ENCODE data around the gene NUDT19. TPM values are rescaled to one million over a fixed set of nuclear protein-coding genes. Genes with fewer than 3 reads are reported as not detected.

NUDT19 gene
- polyA plus RNA-seq, 1 donor (not counting 4 experiments of a cell fraction or from before 2014, with no cell fraction given), result 12.2 TPM

- Histone ChIP-seq H3K4me2 (ENCODE audit: control insufficient read depth, extremely low read depth, insufficient read depth, low read depth, low read length) (no peak overlapping the region), H3K9ac (ENCODE audit: control insufficient read depth, extremely low read depth, insufficient read depth, low read length) (no peak overlapping the region), H3K36me3 (ENCODE audit: control insufficient read depth in 2 of 2, extremely low read depth in 1 of 2, insufficient read depth in 2 of 2, low read length in 2 of 2) (no peaks in the 10 kb centered on the region), H4K20me1 (ENCODE audit: control insufficient read depth, extremely low read depth, insufficient read depth, low read length) (no peaks in the 10 kb centered on the region), H3K79me2 (ENCODE audit: control insufficient read depth, insufficient read depth, low read length) (no peaks in the 10 kb centered on the region), H3K4me1 (ENCODE audit: control insufficient read depth, extremely low read depth, insufficient read depth, low read length) (no peaks in the 10 kb centered on the region), H3K9me1 (ENCODE audit: control insufficient read depth, extremely low read depth, insufficient read depth, low read length) (no peaks in the 10 kb centered on the region), H3K9me3 (ENCODE audit: control insufficient read depth, low read depth, low read length) (no peaks in the 10 kb centered on the region), H2AFZ (ENCODE audit: control insufficient read depth, low read length) (no peak overlapping the region), H3K27me3 (ENCODE audit: control insufficient read depth, extremely low read depth, insufficient read depth, low read length) (no peaks in the 10 kb centered on the region), H3K4me3 (ENCODE audit: control insufficient read depth in 2 of 3, extremely low read depth in 1 of 3, insufficient read depth in 2 of 3, low read depth in 1 of 3, low read length in 3 of 3) (no peak overlapping the region), H3K27ac (ENCODE audit: control insufficient read depth, insufficient read depth, low read length) (no peak overlapping the region)
- DNase-seq (ENCODE audit: low read depth, low spot score), result no peak
- no peak for FAIRE-seq
- peak in 2 of 3 experiments; percentile 27 to 33 for TF ChIP-seq CTCF (optimal IDR thresholded peaks at IDR 0.05 in 1 of 3, IDR thresholded peaks at IDR 0.05 in 1 of 3, conservative IDR thresholded peaks at IDR 0.05 in 1 of 3; ENCODE audit: extremely low read depth in 1 of 3, insufficient read depth in 2 of 3, low read length in 3 of 3)
- no peak for TF ChIP-seq EZH2 (IDR thresholded peaks at IDR 0.05; ENCODE audit: low read length)
- dilution Hi-C loops (cut with MboI; ENCODE audit: extremely low pct_ligation_motif_present, low sequenced_read_pairs), result no loop called here
Observed at GRCh38 chr19:32748497-32748896, 56.9 kb downstream of the NUDT19 start.

GRCh38 chr19:32748948-32749347, 57.3 kb downstream of the NUDT19 start:
- no peaks in the 10 kb centered on the region for H3K9me1 ChIP-seq (ENCODE audit: control insufficient read depth, extremely low read depth, insufficient read depth, low read length)
- H3K27me3 ChIP-seq (ENCODE audit: control insufficient read depth, extremely low read depth, insufficient read depth, low read length), result no peaks in the 10 kb centered on the region
- no peak overlapping the region for H3K9ac ChIP-seq (ENCODE audit: control insufficient read depth, extremely low read depth, insufficient read depth, low read length)
- no peaks in the 10 kb centered on the region for H3K4me1 ChIP-seq (ENCODE audit: control insufficient read depth, extremely low read depth, insufficient read depth, low read length)
- H2AFZ ChIP-seq (ENCODE audit: control insufficient read depth, low read length), result no peak overlapping the region
- DNase-seq (ENCODE audit: low read depth, low spot score) (no peak), FAIRE-seq (no peak)
- H3K79me2 ChIP-seq (ENCODE audit: control insufficient read depth, insufficient read depth, low read length), result no peaks in the 10 kb centered on the region
- H3K4me2 ChIP-seq (ENCODE audit: control insufficient read depth, extremely low read depth, insufficient read depth, low read depth, low read length), result no peak overlapping the region
- no peaks in the 10 kb centered on the region for H4K20me1 ChIP-seq (ENCODE audit: control insufficient read depth, extremely low read depth, insufficient read depth, low read length)
- dilution Hi-C loops (cut with MboI; ENCODE audit: extremely low pct_ligation_motif_present, low sequenced_read_pairs), result no loop called here
- H3K27ac ChIP-seq (ENCODE audit: control insufficient read depth, insufficient read depth, low read length), result no peak overlapping the region
- H3K4me3 ChIP-seq (ENCODE audit: control insufficient read depth in 2 of 3, extremely low read depth in 1 of 3, insufficient read depth in 2 of 3, low read depth in 1 of 3, low read length in 3 of 3), result no peak overlapping the region
- no peaks in the 10 kb centered on the region for H3K36me3 ChIP-seq (ENCODE audit: control insufficient read depth in 2 of 2, extremely low read depth in 1 of 2, insufficient read depth in 2 of 2, low read length in 2 of 2)
- no peaks in the 10 kb centered on the region for H3K9me3 ChIP-seq (ENCODE audit: control insufficient read depth, low read depth, low read length)
- TF ChIP-seq EZH2 (IDR thresholded peaks at IDR 0.05; ENCODE audit: low read length) (no peak), CTCF (optimal IDR thresholded peaks at IDR 0.05 in 1 of 3, IDR thresholded peaks at IDR 0.05 in 1 of 3, conservative IDR thresholded peaks at IDR 0.05 in 1 of 3; ENCODE audit: extremely low read depth in 1 of 3, insufficient read depth in 2 of 3, low read length in 3 of 3) (no peak)

Measured in keratinocyte (primary cell).